H1 (cell line): ENCODE data around the gene KLF16. TPM values are rescaled to one million over a fixed set of nuclear protein-coding genes. Genes with fewer than 3 reads are reported as not detected.

Experiments used
- CTCF ChIA-PET: fragments of 300-600 bp; sonication (Branson Sonifier 250); formaldehyde crosslinking; loops from one replicate; lab custom pipeline; 2021; ENCODE audit not compliant: partially characterized antibody; lab: Charles Lee
- POLR2A ChIA-PET: fragments of 300-600 bp; sonication (Branson Sonifier 250); formaldehyde crosslinking; loops from one replicate; lab custom pipeline; 2021; ENCODE audit warnings: inconsistent platforms; ENCODE audit not compliant: partially characterized antibody; lab: Charles Lee
- DNase-seq, 2 experiments: peaks; one replicate each; pipeline versions ENCODE4 v3.0.0 to v3.0.0-alpha.2; 2010 to 2022; ENCODE audit warnings: low spot score in 2 of 2, low read depth in 1 of 2, mixed read lengths in 1 of 2
- FAIRE-seq: peaks from 2 replicates; lab custom pipeline; 2011; peaks lifted over from hg19 to GRCh38; lab: Jason Lieb, UNC
- H2AFZ ChIP-seq: 2 replicates; pipeline ENCODE4 v1.8.1; 2012; ENCODE audit warnings: low read length, inconsistent platforms
- H2AK5ac ChIP-seq: 2 replicates; pipeline ENCODE4 v1.6.1; 2013; ENCODE audit warnings: low read depth, low read length
- H2BK120ac ChIP-seq: replicated peaks from 2 replicates; pipeline ENCODE3; 2013; ENCODE audit warnings: low read depth, low read length, inconsistent platforms
- H2BK12ac ChIP-seq: 2 replicates; pipeline ENCODE4 v1.6.1; 2013; ENCODE audit warnings: low read depth, low read length
- H2BK15ac ChIP-seq: 2 replicates; pipeline ENCODE4 v1.6.1; 2013; ENCODE audit warnings: low read length
- H2BK20ac ChIP-seq: 2 replicates; pipeline ENCODE4 v1.6.1; 2013; ENCODE audit warnings: low read length
- H2BK5ac ChIP-seq: 2 replicates; pipeline ENCODE4 v1.6.1; 2013; ENCODE audit warnings: low read depth, low read length
- H3K14ac ChIP-seq: 2 replicates; pipeline ENCODE4 v1.6.1; 2013; ENCODE audit warnings: inconsistent platforms; ENCODE audit not compliant: insufficient read length
- H3K18ac ChIP-seq: 2 replicates; pipeline ENCODE4 v1.6.1; 2013; ENCODE audit warnings: low read length; ENCODE audit errors: extremely low read depth
- H3K23ac ChIP-seq: 2 replicates; pipeline ENCODE4 v1.6.1; 2013; ENCODE audit warnings: inconsistent platforms; ENCODE audit not compliant: insufficient read length
- H3K23me2 ChIP-seq: 2 replicates; pipeline ENCODE4 v1.6.1; 2013; ENCODE audit warnings: low read depth, low read length
- H3K27ac ChIP-seq: 2 replicates; pipeline ENCODE4 v1.6.1; 2011; ENCODE audit warnings: low read depth, low read length, inconsistent platforms
- H3K27me3 ChIP-seq, 4 experiments: replicated peaks in 1 of 4; 1 replicate in 1 of 4; 2 replicates in 3 of 4; pipeline versions ENCODE4 v1.6.1 to v1.8.1; 2011 to 2013; ENCODE audit warnings: low read length in 3 of 4, mild to moderate bottlenecking in 3 of 4, inconsistent platforms in 2 of 4, mixed read lengths in 2 of 4, moderate library complexity in 1 of 4; ENCODE audit not compliant: control insufficient read depth in 3 of 4, insufficient read depth in 3 of 4; ENCODE audit errors: extremely low read depth in 1 of 4
- H3K36me3 ChIP-seq, 4 experiments: 2 replicates each; pipeline versions ENCODE4 v1.6.1 to v1.8.1; 2011 to 2013; ENCODE audit warnings: mild to moderate bottlenecking in 4 of 4, low read length in 3 of 4, moderate library complexity in 2 of 4, control low read depth in 1 of 4, inconsistent platforms in 1 of 4; ENCODE audit not compliant: insufficient read depth in 4 of 4, control insufficient read depth in 2 of 4
- H3K4ac ChIP-seq: replicated peaks from 2 replicates; pipeline ENCODE3; 2013; ENCODE audit warnings: low read length, low read depth, mixed read lengths, inconsistent platforms; ENCODE audit not compliant: insufficient read length
- H3K4me1 ChIP-seq, 4 experiments: replicated peaks in 1 of 4; 1 replicate in 1 of 4; 2 replicates in 3 of 4; pipeline versions ENCODE4 v1.6.1 to v1.8.1; 2011 to 2013; ENCODE audit warnings: low read length in 3 of 4, inconsistent platforms in 2 of 4, mixed read lengths in 1 of 4; ENCODE audit not compliant: insufficient read depth in 4 of 4, control insufficient read depth in 3 of 4
- H3K4me2 ChIP-seq, 2 experiments: 2 replicates each; pipeline versions ENCODE4 v1.6.1 to v1.8.1; 2011 to 2013; ENCODE audit warnings: low read depth in 2 of 2, low read length in 2 of 2, control low read depth in 1 of 2, inconsistent platforms in 1 of 2, mild to moderate bottlenecking in 1 of 2; ENCODE audit not compliant: insufficient read depth in 1 of 2
- H3K4me3 ChIP-seq, 4 experiments: fragments of 200-600, 300-600 bp in 1 of 4; sonication (generic), shearing (Covaris generic), sonication (Bioruptor Twin) in 1 of 4; 2 replicates each; pipeline versions ENCODE4 v1.5.1 to v1.8.1; 2011 to 2016; ENCODE audit warnings: low read length in 4 of 4, low read depth in 3 of 4, control low read depth in 2 of 4, inconsistent platforms in 2 of 4, mild to moderate bottlenecking in 2 of 4, mixed read lengths in 1 of 4, moderate library complexity in 1 of 4; ENCODE audit not compliant: insufficient read depth in 2 of 4; ENCODE audit errors: extremely low read depth in 1 of 4
- H3K56ac ChIP-seq: replicated peaks from 2 replicates; pipeline ENCODE3; 2013; ENCODE audit warnings: low read depth, mild to moderate bottlenecking, mixed read lengths, low read length, inconsistent platforms; ENCODE audit not compliant: insufficient read length
- H3K79me1 ChIP-seq: 2 replicates; pipeline ENCODE4 v1.6.1; 2013; ENCODE audit warnings: low read depth, low read length, control low read depth
- H3K79me2 ChIP-seq, 2 experiments: 2 replicates each; pipeline versions ENCODE4 v1.6.1 to v1.8.1; 2012 to 2013; ENCODE audit warnings: low read length in 2 of 2, mild to moderate bottlenecking in 2 of 2, inconsistent platforms in 1 of 2; ENCODE audit not compliant: insufficient read depth in 2 of 2, control insufficient read depth in 1 of 2
- H3K9ac ChIP-seq, 4 experiments: replicated peaks in 1 of 4; 1 replicate in 1 of 4; 2 replicates in 3 of 4; pipeline versions ENCODE4 v1.6.1 to v1.8.1; 2011 to 2013; ENCODE audit warnings: low read depth in 3 of 4, low read length in 3 of 4, control low read depth in 2 of 4, mild to moderate bottlenecking in 2 of 4, moderate library complexity in 2 of 4, inconsistent platforms in 1 of 4; ENCODE audit errors: extremely low read depth in 1 of 4
- H3K9me3 ChIP-seq, 2 experiments: 2 replicates each; pipeline versions ENCODE4 v1.6.1 to v1.8.1; 2012 to 2013; ENCODE audit warnings: mild to moderate bottlenecking in 2 of 2, moderate library complexity in 2 of 2, control low read depth in 1 of 2, inconsistent platforms in 1 of 2, low read depth in 1 of 2, low read length in 1 of 2, mixed read lengths in 1 of 2; ENCODE audit not compliant: insufficient read depth in 2 of 2
- H4K20me1 ChIP-seq, 2 experiments: replicated peaks in 1 of 2; 2 replicates each; pipeline versions ENCODE3 to v1.8.1; 2011 to 2013; ENCODE audit warnings: inconsistent platforms in 2 of 2, low read length in 2 of 2, mild to moderate bottlenecking in 1 of 2; ENCODE audit not compliant: insufficient read depth in 2 of 2, control insufficient read depth in 1 of 2
- H4K5ac ChIP-seq: 2 replicates; pipeline ENCODE4 v1.6.1; 2013; ENCODE audit warnings: low read length, low read depth, mixed read lengths, inconsistent platforms; ENCODE audit not compliant: insufficient read length
- H4K8ac ChIP-seq: 2 replicates; pipeline ENCODE4 v1.8.0; 2013; ENCODE audit warnings: mild to moderate bottlenecking, moderate library complexity, low read length, inconsistent platforms; ENCODE audit not compliant: insufficient read depth; ENCODE audit errors: extremely low read depth
- H4K91ac ChIP-seq: replicated peaks from 2 replicates; pipeline ENCODE3; 2013; ENCODE audit warnings: low read length, mixed read lengths, inconsistent platforms; ENCODE audit not compliant: insufficient read length
- CHD1 ChIP-seq: IDR thresholded peaks from 2 replicates; pipeline ENCODE4 v1.6.1; 2012; ENCODE audit warnings: low read depth, low read length, improper control_type of control experiment
- GTF2F1 ChIP-seq: IDR thresholded peaks from 2 replicates; pipeline ENCODE4 v1.6.1; 2012; ENCODE audit warnings: low read depth, low read length, improper control_type of control experiment, borderline replicate concordance
- KDM1A ChIP-seq: fragments of 200-600, 300-600 bp; sonication (generic); IDR thresholded peaks from 2 replicates; pipeline ENCODE4 v1.7.1; 2016; ENCODE audit warnings: mild to moderate bottlenecking, low read length, borderline replicate concordance
- RAD21 ChIP-seq, 2 experiments: IDR thresholded peaks in 1 of 2; conservative IDR thresholded peaks in 1 of 2; 2 replicates each; pipeline ENCODE4 v1.6.1; 2011; ENCODE audit warnings: low read depth in 2 of 2, low read length in 2 of 2, improper control_type of control experiment in 1 of 2, inconsistent platforms in 1 of 2, mild to moderate bottlenecking in 1 of 2, moderate library complexity in 1 of 2
- RXRA ChIP-seq: IDR thresholded peaks from 2 replicates; pipeline ENCODE4 v1.6.1; 2011; ENCODE audit warnings: low read depth, mild to moderate bottlenecking, low read length, moderate library complexity; ENCODE audit not compliant: insufficient read depth
- SUZ12 ChIP-seq: fragments of 200-600 bp; sonication (generic); IDR thresholded peaks from 2 replicates; pipeline ENCODE4 v1.6.1; 2012; ENCODE audit warnings: mild to moderate bottlenecking, inconsistent platforms, low read length, moderate library complexity, mixed read lengths
- WGBS, 2 experiments: shearing (Covaris generic) in 1 of 2; methylation state at CpG; one replicate each; pipeline versions ENCODE4 v1.1.6 to v1.1.7; 2013 to 2015; ENCODE audit warnings: low lambda C conversion rate in 2 of 2, mixed read lengths in 2 of 2, inconsistent platforms in 1 of 2, low coverage in 1 of 2, missing lambda C conversion rate in 1 of 2; ENCODE audit not compliant: insufficient replicate concordance in 2 of 2, insufficient coverage in 1 of 2, insufficient read length in 1 of 2; ENCODE audit errors: extremely low coverage in 1 of 2, missing lambda C conversion rate in 1 of 2; 5-methylcytosine and 5-hydroxymethylcytosine counted together
- polyA plus RNA-seq, 7 experiments: library from polyadenylated mRNA; depleted of rRNA in 3 of 7; stranded (reverse) in 5 of 7; unstranded in 2 of 7; fragments of >200 nt in 5 of 7; fragments of 200-250 nt in 2 of 7; gene quantifications; 1 replicate in 5 of 7; 2 replicates in 1 of 7; 4 replicates in 1 of 7; pipeline versions ENCODE4 v1.2.1 to v1.2.3, GENCODE V29; 2011 to 2013; ENCODE audit warnings: missing spikeins in 2 of 7, mixed read lengths in 2 of 7
- total RNA-seq: library from RNA; stranded (reverse); fragmentation: NEBNext Ultra II Directional; extraction: Animal tissue kit (Norgen Biotek cat#: 25700); gene quantifications from 2 replicates; pipeline ENCODE4 v1.2.1, GENCODE V29; 2021

The KLF16 gene
- total and polyA plus RNA-seq, 2 of the 8 experiments (the other 6 are each of a cell fraction or from before 2014, with no cell fraction given) = 14.3 to 45.9 TPM

DNA sequence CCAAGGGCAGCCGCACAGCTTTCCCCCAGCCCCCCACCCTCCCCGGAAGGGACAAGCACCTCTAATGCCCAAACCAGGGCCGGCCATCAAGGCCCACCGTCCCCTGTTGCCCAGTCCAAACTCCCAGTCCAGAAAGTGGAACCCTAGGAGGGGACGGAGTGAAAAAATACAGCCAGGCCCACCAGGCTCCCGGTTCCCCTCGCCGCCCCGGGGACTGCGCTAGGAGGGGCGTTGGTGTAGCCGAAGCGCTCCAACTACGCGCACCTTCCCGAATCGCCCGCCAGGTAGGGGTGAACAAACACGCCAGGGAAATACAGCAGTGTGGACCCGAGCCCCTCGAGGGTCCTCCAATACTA, 1.3 kb downstream of the KLF16 start:
- Histone ChIP-seq H3K18ac (no peak overlapping the region; the same call in 1 of the 2 replicates), H3K23me2 (peaks cover 10% of the 10 kb centered on the region; the same call in 1 of the 2 replicates), H2BK15ac (no peak overlapping the region), H3K56ac (no peak overlapping the region), H3K9me3 (no peaks in the 10 kb centered on the region), H2BK20ac (no peak overlapping the region), H3K9ac (peak overlapping the region in 3 of 4 experiments; percentile 7 to 52 (median 25); a peak in 2 of 7 replicates), H2AFZ (no peak overlapping the region), H3K4me3 (peak overlapping the region; percentile 66 to 84 (median 76)), H4K8ac (peak overlapping the region; percentile 62; the same call in 1 of the 2 replicates), H2BK120ac (no peak overlapping the region), H4K91ac (no peak overlapping the region), H3K27ac (no peak overlapping the region), H3K27me3 (peaks cover 0 to 15% (median 6%) of the 10 kb centered on the region in 4 experiments; a peak in 5 of 7 replicates), H2BK12ac (no peak overlapping the region), H3K36me3 (no peaks in the 10 kb centered on the region), H2BK5ac (no peak overlapping the region; the same call in 1 of the 2 replicates), H4K20me1 (peaks cover 32 to 49% of the 10 kb centered on the region in 2 experiments), H3K79me1 (peaks cover 16% of the 10 kb centered on the region), H4K5ac (no peak overlapping the region), H2AK5ac (no peak overlapping the region), H3K4me2 (peak overlapping the region; percentile 89 to 90), H3K14ac (no peak overlapping the region), H3K23ac (no peak overlapping the region), H3K4ac (no peak overlapping the region), H3K79me2 (peaks cover 18 to 53% of the 10 kb centered on the region in 2 experiments; a peak in 3 of 4 replicates), H3K4me1 (peaks cover 0 to 50% (median 35%) of the 10 kb centered on the region in 4 experiments; a peak in 6 of 7 replicates)
- ChIA-PET POLR2A (interaction anchor here (1.3 kb wide), 1 partner anchor 13 kb away, joined by 4 read pairs; the partner anchor contains the start of gene REXO1), CTCF (no interaction called here)
- FAIRE-seq (no peak), DNase-seq (no peak)
- WGBS, 2 experiments = 1% methylated on average over 18 of the region's 21 CpGs; no CpG with 5 or more reads in 1 of the 2 experiments
- TF ChIP-seq RAD21 (IDR thresholded peaks at IDR 0.05 in 1 of 2, conservative IDR thresholded peaks at IDR 0.05 in 1 of 2; ENCODE audit: low read depth in 2 of 2, low read length in 2 of 2) (no peak), CHD1 (no peak), SUZ12 (no peak), GTF2F1 (no peak), RXRA (no peak), KDM1A (no peak)
